GM13976 (cell line): ENCODE measurements around the gene RGS6.

Experiments
- DNase-seq: peaks from one replicate; pipeline ENCODE4 v3.0.0; 2012; ENCODE audit warnings: low spot score
- CTCF ChIP-seq: IDR thresholded peaks from 2 replicates; pipeline ENCODE4 v1.5.1; 2012; ENCODE audit warnings: borderline replicate concordance, mild to moderate bottlenecking; ENCODE audit not compliant: insufficient read depth; ENCODE audit errors: extremely low read depth, missing control alignments, control extremely low read depth
- in situ Hi-C: fragments of 300-500 bp; cut with MboI; formaldehyde crosslinking; loops from one replicate; pipeline ENCODE4 v1.12.0; 2022; ENCODE audit warnings: low sequenced_read_pairs, mixed read lengths, inconsistent platforms; ENCODE audit not compliant: unreplicated experiment

Gene RGS6

DNA sequence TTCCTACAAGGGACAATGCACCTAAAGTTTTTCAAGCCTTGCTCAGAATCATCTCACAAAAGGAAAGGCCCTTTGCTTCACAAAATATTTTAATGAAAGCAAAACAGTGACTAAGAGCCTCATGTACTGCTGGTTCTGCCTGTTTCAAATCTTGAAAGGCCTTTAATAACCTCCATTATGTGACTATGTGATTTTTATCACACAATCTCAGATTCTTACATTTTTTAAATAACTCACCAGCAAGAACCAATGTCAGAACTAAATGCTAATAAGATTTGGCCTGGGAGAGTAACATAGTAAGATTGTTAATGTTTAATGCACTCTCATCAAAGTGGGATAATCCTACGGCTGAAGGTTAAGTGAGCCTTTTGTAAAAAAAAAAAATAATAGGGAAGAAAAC, 378.9 kb downstream of the RGS6 start:
- in situ Hi-C loops, result no loop called here
- DNase-seq, result no peak
- TF ChIP-seq CTCF, result no peak

GRCh38 chr14:72311516-72311915, 379.3 kb downstream of the RGS6 start:
- DNase-seq, result no peak
- TF ChIP-seq CTCF, result no peak
- in situ Hi-C loops, result no loop called here

GRCh38 chr14:72314808-72315435, 382.7 kb downstream of the RGS6 start:
- in situ Hi-C loops, result no loop called here
- no peak for TF ChIP-seq CTCF
- no peak for DNase-seq

- DNase-seq, result no peak
- no peak for TF ChIP-seq CTCF
- in situ Hi-C loops, result no loop called here
Observed at GRCh38 chr14:72315714-72316113, 383.5 kb downstream of the RGS6 start.

DNA sequence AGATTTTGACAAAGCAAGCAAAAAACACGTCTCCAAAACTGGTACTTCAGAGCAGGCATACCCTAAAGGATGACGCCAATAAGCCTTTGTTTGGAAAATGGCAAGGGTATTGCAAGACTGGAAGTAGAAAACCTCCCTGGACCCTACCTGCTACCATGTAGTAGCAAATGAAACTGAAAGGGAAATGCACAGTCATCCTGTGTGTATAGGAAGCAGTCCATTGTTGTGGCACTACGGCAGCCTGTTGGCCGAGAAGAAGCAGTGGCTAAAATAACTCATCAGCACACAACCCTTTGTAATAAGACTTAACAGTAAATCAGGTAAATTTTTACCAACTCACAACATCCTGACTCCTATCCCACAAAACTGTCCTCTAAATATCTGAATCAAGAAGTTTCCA, 386.4 kb downstream of the RGS6 start:
- in situ Hi-C loops, result no loop called here
- no peak for DNase-seq
- TF ChIP-seq CTCF, result no peak

- no peak for DNase-seq
- in situ Hi-C loops, result no loop called here
- TF ChIP-seq CTCF, result no peak
Observed at GRCh38 chr14:72332046-72332445, 399.8 kb downstream of the RGS6 start.
